GM21381 (cell line): Measurements from ENCODE around the gene FAM53B.

ENCODE experiments used
- ATAC-seq: cut with Tn5 transposase; IDR thresholded peaks from one replicate; pipeline ENCODE4 v1.9.1; 2021; ENCODE audit warnings: mild to moderate bottlenecking, moderate library complexity; ENCODE audit not compliant: unreplicated experiment

Gene FAM53B

GRCh38 chr10:124639206-124639605 is 105.0 kb downstream of the FAM53B start:
- ATAC-seq, result no peak

- ATAC-seq, result no peak
Measured at GRCh38 chr10:124637746-124638145, 106.4 kb downstream of the FAM53B start.

GRCh38 chr10:124637091-124637700 is 107.0 kb downstream of the FAM53B start:
- no peak for ATAC-seq

- ATAC-seq, result no peak
Measured at GRCh38 chr10:124636271-124636995, 107.7 kb downstream of the FAM53B start.

- ATAC-seq, result no peak
Measured at GRCh38 chr10:124632566-124632965, 111.6 kb downstream of the FAM53B start.

- ATAC-seq, result no peak
Measured at GRCh38 chr10:124632064-124632531, 112.1 kb downstream of the FAM53B start.

- no peak for ATAC-seq
Measured at GRCh38 chr10:124630551-124630950, 113.6 kb downstream of the FAM53B start.

- no peak for ATAC-seq
Measured at GRCh38 chr10:124629842-124630241, 114.3 kb downstream of the FAM53B start.

- no peak for ATAC-seq
Measured at GRCh38 chr10:124629415-124629814, 114.8 kb downstream of the FAM53B start.

GRCh38 chr10:124628676-124629021 is 115.5 kb downstream of the FAM53B start:
- no peak for ATAC-seq

- ATAC-seq, result no peak
Measured at GRCh38 chr10:124627866-124628675, 116.1 kb downstream of the FAM53B start.

- ATAC-seq, result peak; percentile 50
Measured at GRCh38 chr10:124626759-124627380, 117.3 kb downstream of the FAM53B start.

- no peak for ATAC-seq
Measured at GRCh38 chr10:124625831-124626238, 118.3 kb downstream of the FAM53B start.

GRCh38 chr10:124624895-124625294 is 119.3 kb downstream of the FAM53B start:
- ATAC-seq, result no peak

GRCh38 chr10:124624466-124624865 is 119.7 kb downstream of the FAM53B start:
- no peak for ATAC-seq

GRCh38 chr10:124624006-124624405 is 120.2 kb downstream of the FAM53B start:
- ATAC-seq, result no peak

GRCh38 chr10:124622866-124623536 is 121.2 kb downstream of the FAM53B start:
- ATAC-seq, result no peak

- ATAC-seq, result no peak
Measured at GRCh38 chr10:124622158-124622557, 122.0 kb downstream of the FAM53B start.

GRCh38 chr10:124621637-124622036 is 122.5 kb downstream of the FAM53B start:
- ATAC-seq, result no peak

GRCh38 chr10:124619802-124620490 is 124.2 kb downstream of the FAM53B start:
- ATAC-seq, result peak; percentile 48
